ENCODE data around the gene OR52A1. TPM values are rescaled to one million over a fixed set of nuclear protein-coding genes. Genes with fewer than 3 reads are reported as not detected.

Gene OR52A1
- total and polyA plus RNA-seq, 9 of the 15 experiments (the other 6 are each of a cell fraction or from before 2014, with no cell fraction given), result under 0.01 to 0.33 (median 0.13) TPM; not detected in 3

- no peak for ATAC-seq
- 50% methylated on average over 1 of the region's 1 CpG for WGBS (ENCODE audit: insufficient coverage, low coverage, missing lambda C conversion rate)
- no peak for DNase-seq (ENCODE audit: extremely low read depth in 1 of 4, low spot score in 3 of 4)
- no peaks in the 10 kb centered on the region for H4K20me1 ChIP-seq (replicated peaks; ENCODE audit: control insufficient read depth, insufficient read depth, low read length)
- no peaks in the 10 kb centered on the region for H3K79me2 ChIP-seq (ENCODE audit: control insufficient read depth, insufficient read depth, low read length)
- in situ Hi-C loops (cut with MboI), result no loop called here
- H2AFZ ChIP-seq (ENCODE audit: low read depth, low read length), result no peak overlapping the region
- ChIA-PET POLR2A (interaction anchor here (1.7 kb wide), 1 partner anchor 369 kb away, joined by 6 read pairs; no protein-coding TSS in a partner anchor), CTCF (ENCODE audit: low intra/inter-chr PET ratio) (no interaction called here)
- peaks cover 5 to 8% of the 10 kb centered on the region in 2 experiments; a peak in 4 of 5 replicates for H3K4me1 ChIP-seq (replicated peaks in 1 of 2; ENCODE audit: control insufficient read depth in 2 of 2, insufficient read depth in 2 of 2, low read length in 2 of 2)
- H3K4me3 ChIP-seq, result no peak overlapping the region
- H3K9me3 ChIP-seq (replicated peaks; ENCODE audit: control insufficient read depth, insufficient read depth, low read depth, low read length), result no peaks in the 10 kb centered on the region
- H3K9me1 ChIP-seq (ENCODE audit: control insufficient read depth, insufficient read depth, low read length), result no peaks in the 10 kb centered on the region
- no peak overlapping the region for H3K4me2 ChIP-seq (ENCODE audit: insufficient read depth, low read length)
- H3K9ac ChIP-seq (ENCODE audit: insufficient read depth in 1 of 2, low read depth in 2 of 2, low read length in 2 of 2), result no peak overlapping the region
- intact Hi-C loops (cut with micrococcal nuclease), result no loop called here
- peak; percentile 29 for FAIRE-seq
- no peak overlapping the region for H3K27ac ChIP-seq (ENCODE audit: extremely low read depth, low read depth, low read length)
- H3K36me3 ChIP-seq (ENCODE audit: control insufficient read depth, insufficient read depth, low read length), result no peaks in the 10 kb centered on the region
- no peak for TF ChIP-seq THRAP3 (IDR thresholded peaks at IDR 0.05; ENCODE audit: borderline replicate concordance)
- TF ChIP-seq COPS2 (conservative IDR thresholded peaks at IDR 0.05), result no peak
- no peak for TF ChIP-seq ELF2 (CRISPR knock-in tag; IDR thresholded peaks at IDR 0.05)
- no TSS peak for BruUV-seq (replicated peaks)
- H3K27me3 ChIP-seq (ENCODE audit: control insufficient read depth in 2 of 2, insufficient read depth in 2 of 2, low read length in 2 of 2), result no peaks in the 10 kb centered on the region
These were observed 17.5 kb downstream of the OR52A1 start for GRCh38 chr11:5137014-5137413.

GRCh38 chr11:5136261-5136660, 18.3 kb downstream of the OR52A1 start:
- BruUV-seq (replicated peaks), result no TSS peak
- FAIRE-seq, result no peak

More at GRCh38 chr11:5136261-5136660, 18.3 kb downstream of the OR52A1 start:
- ChIA-PET CTCF (ENCODE audit: low intra/inter-chr PET ratio) (no interaction called here), POLR2A (no interaction called here)
- intact Hi-C loops (cut with micrococcal nuclease) (no loop called here), in situ Hi-C loops (cut with MboI) (no loop called here)
- no peaks in the 10 kb centered on the region for H3K9me3 ChIP-seq (replicated peaks; ENCODE audit: control insufficient read depth, insufficient read depth, low read depth, low read length)
- no peaks in the 10 kb centered on the region for H3K27me3 ChIP-seq (ENCODE audit: control insufficient read depth in 2 of 2, insufficient read depth in 2 of 2, low read length in 2 of 2)
- H2AFZ ChIP-seq (ENCODE audit: low read depth, low read length), result no peak overlapping the region
- H4K20me1 ChIP-seq (replicated peaks; ENCODE audit: control insufficient read depth, insufficient read depth, low read length), result no peaks in the 10 kb centered on the region
- no peak overlapping the region for H3K4me2 ChIP-seq (ENCODE audit: insufficient read depth, low read length)
- H3K9ac ChIP-seq (ENCODE audit: insufficient read depth in 1 of 2, low read depth in 2 of 2, low read length in 2 of 2), result no peak overlapping the region
- ATAC-seq (no peak), DNase-seq (ENCODE audit: extremely low read depth in 1 of 4, low spot score in 3 of 4) (no peak)
- H3K27ac ChIP-seq (ENCODE audit: extremely low read depth, low read depth, low read length), result no peak overlapping the region
- no peak for TF ChIP-seq ZNF274 (IDR thresholded peaks at IDR 0.05; ENCODE audit: borderline replicate concordance, low read depth, low read length)
- no peak for TF ChIP-seq POLR2AphosphoS2 (IDR thresholded peaks at IDR 0.05; ENCODE audit: low read length)
- no peak for TF ChIP-seq ZNF778 (CRISPR knock-in tag; IDR thresholded peaks at IDR 0.05)
- TF ChIP-seq BRF2 (IDR thresholded peaks at IDR 0.05; ENCODE audit: borderline replicate concordance, insufficient read depth, insufficient read length), result no peak
- no peak for TF ChIP-seq DACH1 (IDR thresholded peaks at IDR 0.05; ENCODE audit: partially characterized antibody)
- no peak for TF ChIP-seq SRSF7 (optimal IDR thresholded peaks at IDR 0.05; ENCODE audit: low read depth, low read length)
- no peak for TF ChIP-seq JUN (IDR thresholded peaks at IDR 0.05; ENCODE audit: borderline replicate concordance, low read depth, low read length)
- no peak for TF ChIP-seq JUN (CRISPR knock-in tag; IDR thresholded peaks at IDR 0.05; ENCODE audit: borderline replicate concordance)
- no peak for TF ChIP-seq ERF (CRISPR knock-in tag; IDR thresholded peaks at IDR 0.05)
- no peak overlapping the region for H3K4me3 ChIP-seq
- peaks cover 5% of the 10 kb centered on the region; the same call in 2 of the 3 replicates for H3K79me2 ChIP-seq (ENCODE audit: control insufficient read depth, insufficient read depth, low read length)
- H3K9me1 ChIP-seq (ENCODE audit: control insufficient read depth, insufficient read depth, low read length), result no peaks in the 10 kb centered on the region
- peaks cover 3 to 14% of the 10 kb centered on the region in 2 experiments; a peak in 4 of 5 replicates for H3K4me1 ChIP-seq (replicated peaks in 1 of 2; ENCODE audit: control insufficient read depth in 2 of 2, insufficient read depth in 2 of 2, low read length in 2 of 2)
- no peaks in the 10 kb centered on the region for H3K36me3 ChIP-seq (ENCODE audit: control insufficient read depth, insufficient read depth, low read length)
